Eye (tissue), 1 donor: ENCODE measurements around the gene ADAMTS2.
"Not testable (repeated sequence)": the region's sequence is repeated elsewhere in the genome, so short reads cannot be mapped to it uniquely, and the experiment has no call there.

Experiments
- DNase-seq: peaks from one replicate; pipeline ENCODE4 v3.0.0-alpha.2; 2015

The ADAMTS2 gene

DNA sequence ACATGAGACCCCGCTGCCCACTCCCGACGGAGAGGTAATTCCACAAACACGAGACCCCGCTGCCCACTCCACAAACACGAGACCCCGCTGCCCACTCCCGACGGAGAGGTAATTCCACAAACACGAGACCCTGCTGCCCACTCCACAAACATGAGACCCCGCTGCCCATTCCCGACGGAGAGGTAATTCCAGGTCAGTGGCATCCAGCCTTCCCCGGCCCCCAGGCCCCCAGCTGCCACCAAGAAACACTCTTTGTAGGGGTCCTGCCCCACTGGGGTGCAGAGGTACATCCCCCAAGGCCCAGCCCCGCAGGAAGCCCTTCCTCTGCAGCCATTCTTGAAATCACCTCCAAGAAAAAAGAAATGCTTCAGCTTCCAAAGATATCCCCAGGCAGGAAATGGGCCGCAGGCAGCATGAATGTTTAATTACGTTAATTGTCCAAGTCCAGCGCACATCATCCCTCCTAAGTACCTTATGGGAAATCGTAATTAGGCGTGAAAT lies 115.9 kb downstream of the ADAMTS2 start:
- no peak for DNase-seq

DNA sequence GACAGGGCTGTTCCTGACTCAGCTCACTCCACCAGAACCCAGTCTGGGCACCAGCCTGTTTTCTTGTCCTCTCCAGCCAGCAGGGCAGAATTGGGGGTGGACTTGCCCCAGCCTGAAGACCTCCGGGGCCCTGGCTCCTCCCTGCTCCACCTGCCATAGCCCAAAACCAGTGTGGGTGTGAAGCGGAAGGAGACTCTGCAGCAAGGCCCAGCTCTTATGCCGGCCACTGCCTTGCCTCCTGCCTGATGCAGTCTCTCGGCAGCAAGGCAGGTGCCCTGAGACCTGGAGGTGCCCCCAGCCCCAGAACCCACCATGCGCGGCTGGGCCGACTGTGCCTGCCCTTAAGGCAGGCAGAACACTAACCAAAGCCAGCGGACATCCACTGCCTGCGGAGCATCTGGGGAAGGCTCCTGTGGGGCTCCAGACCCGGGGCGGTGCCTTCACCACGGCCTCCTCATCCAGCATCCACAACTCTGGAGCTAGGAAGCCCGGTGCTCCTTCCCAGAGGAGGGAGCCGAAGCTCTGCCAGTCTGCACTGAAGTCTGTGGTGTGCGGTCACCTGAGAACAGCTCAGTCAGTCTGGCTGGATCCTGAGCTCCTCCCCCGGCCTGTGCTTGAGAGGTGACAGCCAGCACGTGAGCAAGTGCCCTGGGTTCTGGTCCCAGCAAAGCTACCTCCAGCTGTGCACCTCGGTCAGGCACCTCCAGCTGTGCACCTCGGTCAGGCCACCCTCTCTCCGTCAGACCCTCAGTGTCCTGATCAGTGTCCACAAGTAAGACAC lies 116.7 kb downstream of the ADAMTS2 start:
- no peak for DNase-seq

DNA sequence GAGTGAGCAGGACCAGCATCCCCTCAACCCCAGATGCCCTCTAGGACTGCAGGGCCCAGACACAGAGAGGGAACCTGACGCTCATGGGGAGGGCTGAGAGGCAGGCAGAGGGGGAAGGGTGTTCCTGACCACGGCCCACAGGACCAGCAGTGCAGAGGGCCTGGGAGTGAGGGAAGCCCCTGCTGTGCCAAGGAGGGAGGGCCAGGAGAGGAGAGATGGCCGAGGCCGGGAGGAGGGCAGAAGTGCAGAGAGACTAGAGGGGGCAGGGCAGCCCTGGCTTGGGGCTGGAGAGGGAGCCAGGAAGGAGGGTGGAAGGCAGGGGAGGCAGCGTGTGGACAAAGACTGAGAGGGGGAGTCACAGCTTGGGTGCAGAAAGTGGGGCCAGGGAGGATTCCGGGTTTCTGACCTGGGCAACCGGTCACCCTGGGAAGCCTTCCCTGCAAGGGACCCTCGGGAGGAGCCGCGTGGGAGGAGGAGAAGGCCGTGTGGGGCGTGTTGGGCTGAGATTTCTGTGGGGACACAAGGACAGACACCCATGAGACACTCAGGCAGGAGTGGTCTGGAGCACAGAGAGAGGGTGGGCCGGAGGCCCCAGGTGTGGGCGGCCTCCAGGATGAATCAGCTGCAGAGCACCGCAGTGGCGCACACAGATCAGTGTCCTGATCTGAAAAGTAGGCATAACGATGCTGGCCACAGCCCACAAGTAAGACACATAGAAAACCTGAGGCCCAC lies 117.5 kb downstream of the ADAMTS2 start:
- DNase-seq: no peak

DNA sequence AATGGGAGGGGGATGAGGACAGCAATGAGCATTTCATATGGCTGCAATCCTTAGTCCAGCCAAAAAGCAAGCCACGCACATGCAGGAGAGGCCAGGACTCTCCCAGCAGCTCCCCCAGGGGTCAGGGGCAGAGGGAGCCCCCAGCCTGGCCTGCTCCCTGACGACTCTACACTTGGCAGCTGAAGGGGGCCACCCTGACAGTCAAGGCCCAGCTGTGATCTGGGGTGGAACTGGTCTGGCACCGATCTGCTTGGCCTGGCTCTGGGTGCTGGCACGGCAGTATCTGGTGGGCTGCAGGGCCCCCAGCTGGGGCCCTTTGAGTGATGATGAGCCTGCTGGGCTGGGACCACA lies 118.1 kb downstream of the ADAMTS2 start:
- no peak for DNase-seq

DNA sequence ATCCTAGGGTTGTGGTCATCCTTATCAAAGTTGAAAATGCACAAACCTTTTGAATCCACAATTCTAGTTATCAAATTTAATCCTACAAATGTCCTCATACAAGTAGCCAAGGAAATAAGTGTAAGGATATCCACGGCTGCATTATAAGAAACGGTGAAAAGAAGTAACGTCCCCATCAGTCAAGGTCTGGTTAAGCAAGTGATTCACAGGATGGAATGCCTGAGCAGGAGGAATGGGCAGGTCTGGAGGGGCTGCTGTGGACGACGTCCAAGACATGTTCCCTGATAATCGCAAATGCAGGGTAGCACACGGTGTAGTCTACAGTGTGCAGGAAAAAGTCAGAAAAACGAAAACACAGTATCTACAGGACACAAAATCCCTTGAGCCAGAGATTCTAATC lies 118.6 kb downstream of the ADAMTS2 start:
- no peak for DNase-seq

DNA sequence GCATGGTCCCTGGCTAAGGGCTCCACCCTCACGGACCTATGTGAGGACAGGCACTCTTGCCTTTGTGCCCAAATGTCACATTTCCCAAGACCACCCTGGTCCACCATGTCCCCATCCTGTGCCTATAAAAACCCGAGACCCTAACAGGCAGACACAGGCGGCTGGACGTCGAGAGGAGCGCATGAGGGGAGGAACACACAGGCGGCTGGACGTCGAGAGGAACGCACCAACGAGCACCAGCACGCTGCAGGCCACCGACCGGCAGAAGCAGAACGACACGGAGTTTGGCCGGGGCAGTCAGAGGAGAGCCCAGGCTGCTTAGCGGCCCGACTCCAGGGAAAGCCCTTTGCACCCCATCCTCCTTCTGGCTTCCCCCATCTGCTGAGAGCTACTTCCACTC lies 119.9 kb downstream of the ADAMTS2 start:
- no peak for DNase-seq

DNA sequence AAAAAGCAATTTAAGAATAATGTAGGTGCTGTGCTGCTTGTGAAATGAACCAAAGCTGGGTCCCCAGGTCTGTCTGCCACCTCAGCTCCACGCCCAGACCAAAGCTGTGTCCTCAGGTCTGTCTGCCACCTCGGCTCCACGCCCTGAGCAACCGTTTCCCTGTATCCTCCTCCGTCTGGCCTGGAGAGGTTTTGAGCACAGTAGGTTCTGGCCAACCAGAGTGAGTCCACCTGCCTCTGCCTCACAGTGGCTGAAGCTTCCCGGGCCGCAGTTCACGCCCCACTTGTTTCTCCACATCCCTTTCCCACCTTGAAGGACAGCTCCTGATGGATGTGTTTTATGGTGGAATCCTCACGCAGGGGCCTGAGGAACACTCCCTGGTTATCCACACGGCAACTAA lies 120.5 kb downstream of the ADAMTS2 start:
- no peak for DNase-seq

DNA sequence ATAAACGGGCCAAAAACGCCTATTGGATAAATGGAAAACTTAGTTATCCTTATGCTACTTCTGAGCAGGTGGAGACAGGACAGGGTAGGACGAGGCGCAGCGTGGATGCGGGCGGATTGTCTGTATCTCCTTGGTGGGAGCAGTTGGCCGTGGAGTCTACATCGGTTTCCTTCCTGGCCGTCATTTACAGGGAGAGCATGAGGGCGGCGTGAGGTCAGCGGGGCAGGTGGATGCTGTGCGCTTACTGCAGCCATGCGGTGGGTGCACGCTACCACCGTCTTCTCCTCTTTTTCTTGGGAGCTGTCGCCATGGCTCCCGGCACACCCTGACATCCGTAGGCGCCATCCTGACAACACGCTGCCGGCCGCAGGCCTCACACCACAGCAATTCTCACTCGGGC lies 121.3 kb downstream of the ADAMTS2 start:
- DNase-seq: no peak

DNA sequence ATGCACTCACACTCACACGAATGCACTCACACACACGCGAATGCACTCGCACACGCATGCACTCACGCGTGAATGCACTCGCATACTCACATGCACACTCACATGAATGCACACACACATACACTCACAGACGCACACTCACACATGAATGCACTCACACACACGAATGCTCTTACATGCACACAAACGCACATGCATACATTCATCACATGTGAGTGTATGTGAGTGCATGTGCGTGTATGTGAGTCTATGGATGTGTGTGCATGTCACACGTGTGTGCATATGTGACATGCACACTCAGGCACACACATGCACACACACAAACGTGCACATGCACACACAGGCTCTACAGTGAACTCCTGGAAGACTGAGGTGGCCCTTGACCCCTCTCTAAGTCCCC lies 121.7 kb downstream of the ADAMTS2 start:
- no peak for DNase-seq

DNA sequence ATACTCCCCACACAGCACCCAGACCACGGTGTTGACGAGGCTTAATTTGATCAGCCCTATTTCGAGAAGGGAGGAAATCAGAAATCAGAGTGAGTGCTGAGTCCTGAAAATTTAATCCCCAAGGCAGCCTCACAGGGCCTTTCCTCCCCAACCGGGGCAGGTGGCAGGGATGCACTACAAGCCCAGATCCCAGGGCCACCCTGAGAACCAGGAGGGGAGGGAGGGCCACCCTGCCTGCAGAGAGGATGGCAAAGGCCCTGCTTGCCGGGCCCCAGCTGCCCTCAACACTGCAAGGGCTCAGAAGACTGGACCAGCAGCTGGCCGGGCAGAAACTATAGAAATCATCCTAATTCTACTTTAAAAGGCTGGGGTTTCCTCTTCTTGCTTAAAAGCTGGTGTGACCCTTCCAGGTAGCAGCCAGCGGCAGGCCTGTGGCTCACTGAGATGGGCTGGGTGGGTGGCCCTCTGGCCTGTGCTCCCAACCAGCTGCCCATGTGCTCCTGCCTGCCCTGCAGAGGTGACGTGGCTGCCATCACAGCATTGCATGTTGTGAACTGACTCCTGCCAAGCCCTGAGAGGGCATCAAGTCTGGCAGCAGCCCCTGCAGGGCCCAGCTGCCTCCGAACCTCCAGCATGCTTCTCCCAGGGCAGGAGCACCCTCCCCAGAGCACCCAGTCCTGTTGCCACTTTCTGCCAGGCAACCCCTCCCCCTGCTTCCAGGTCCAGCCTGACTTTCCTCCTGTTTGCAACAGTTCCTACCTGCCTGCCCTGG lies 122.8 kb downstream of the ADAMTS2 start:
- DNase-seq: no peak

DNA sequence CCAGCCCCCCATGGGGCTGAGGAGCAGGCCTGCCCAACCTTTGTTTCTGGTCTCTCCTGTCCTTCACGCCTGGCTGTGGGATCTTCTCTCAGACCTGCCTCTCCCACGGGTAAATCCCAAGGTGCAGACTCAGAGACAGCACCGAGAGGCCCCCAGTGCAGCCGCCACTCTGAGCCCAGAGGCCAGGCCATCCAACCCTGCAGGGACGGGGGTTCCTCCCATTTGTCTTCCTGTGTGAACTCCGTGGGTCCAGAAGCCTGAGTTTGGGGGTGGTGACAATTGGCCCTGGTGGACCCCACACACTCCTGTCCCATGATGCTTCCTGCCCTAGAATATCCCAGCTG lies 123.4 kb downstream of the ADAMTS2 start:
- DNase-seq: no peak

DNA sequence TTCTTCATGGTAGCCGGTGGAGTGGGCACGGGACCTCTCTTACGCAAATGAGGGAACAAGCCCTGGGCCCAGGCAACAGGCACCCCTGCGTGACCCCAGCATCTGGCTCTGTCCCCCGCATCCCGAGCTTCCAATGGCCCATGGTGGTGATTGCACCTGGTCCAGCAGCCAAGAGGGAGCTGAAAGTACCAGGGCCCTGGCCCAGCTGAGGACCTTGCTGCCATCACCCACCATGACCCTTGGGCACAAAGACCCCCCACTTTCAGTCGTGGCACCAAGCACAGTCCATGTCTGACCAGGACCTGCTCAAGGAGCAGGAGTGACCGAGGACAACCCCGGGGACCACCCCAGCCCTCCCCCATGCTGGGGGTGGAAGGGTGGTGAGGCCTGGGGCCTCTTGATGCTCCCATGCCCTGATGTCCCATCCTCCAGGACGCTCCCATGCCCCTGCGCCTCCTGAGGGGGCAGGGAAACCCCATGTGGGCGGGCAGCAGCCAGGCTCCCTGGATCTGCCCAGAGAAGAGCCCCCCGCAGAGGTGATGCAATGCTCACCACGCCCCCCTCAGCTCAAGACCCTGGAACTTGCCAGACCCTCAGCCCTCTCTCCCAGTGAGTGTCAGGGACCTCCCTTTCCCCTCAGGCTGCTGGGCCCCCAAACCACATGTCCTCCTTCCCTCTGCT lies 123.9 kb downstream of the ADAMTS2 start:
- no peak for DNase-seq

GRCh38 chr5:179220716-179221115 lies 124.5 kb downstream of the ADAMTS2 start:
- DNase-seq: no peak

DNA sequence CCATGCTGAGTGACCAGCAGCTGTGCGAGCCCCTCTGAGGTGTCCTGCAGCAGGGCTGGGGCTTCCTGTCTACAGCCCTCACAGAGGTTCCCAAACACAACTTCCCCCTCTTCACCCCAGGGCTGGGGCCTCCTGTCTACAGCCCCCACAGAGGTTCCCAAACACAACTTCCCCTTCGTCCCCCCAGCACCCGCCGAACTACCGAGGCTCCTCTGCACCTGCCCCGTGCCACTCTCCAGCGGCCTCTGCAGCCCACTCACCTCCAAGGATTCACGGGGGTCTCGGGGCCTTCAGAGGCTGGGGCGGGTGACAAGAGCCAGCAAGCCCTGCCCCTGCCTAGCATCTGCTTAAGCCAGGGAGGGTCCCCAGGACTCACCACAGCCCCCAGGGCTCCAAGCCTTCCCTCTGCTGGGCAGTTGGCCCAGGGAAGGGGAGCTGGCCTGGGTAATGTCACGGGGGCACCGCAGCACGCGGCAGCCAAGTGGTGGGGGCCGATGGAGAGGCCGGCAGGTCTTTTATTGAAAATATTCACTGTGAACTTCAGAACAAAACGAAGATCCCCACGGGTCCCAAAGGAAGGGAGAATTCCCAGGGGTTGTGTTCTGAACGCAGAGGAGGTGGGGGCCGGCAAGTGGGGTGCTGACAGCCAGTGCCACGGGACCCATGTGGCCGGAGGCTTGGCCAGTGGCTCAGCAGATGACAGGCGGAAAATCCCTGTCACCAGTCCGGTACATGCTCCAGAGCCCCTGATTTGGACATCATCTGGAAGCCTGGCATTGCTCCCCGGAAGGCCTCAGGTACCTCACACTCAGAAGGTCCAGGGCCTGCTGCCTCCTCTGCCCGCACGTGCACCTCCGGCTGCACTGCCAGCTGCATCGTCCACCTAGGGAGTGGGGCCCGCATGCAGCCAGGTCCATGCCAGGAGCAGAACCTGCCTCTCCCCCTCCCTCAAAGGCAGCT lies 125.3 kb downstream of the ADAMTS2 start:
- DNase-seq: no peak

DNA sequence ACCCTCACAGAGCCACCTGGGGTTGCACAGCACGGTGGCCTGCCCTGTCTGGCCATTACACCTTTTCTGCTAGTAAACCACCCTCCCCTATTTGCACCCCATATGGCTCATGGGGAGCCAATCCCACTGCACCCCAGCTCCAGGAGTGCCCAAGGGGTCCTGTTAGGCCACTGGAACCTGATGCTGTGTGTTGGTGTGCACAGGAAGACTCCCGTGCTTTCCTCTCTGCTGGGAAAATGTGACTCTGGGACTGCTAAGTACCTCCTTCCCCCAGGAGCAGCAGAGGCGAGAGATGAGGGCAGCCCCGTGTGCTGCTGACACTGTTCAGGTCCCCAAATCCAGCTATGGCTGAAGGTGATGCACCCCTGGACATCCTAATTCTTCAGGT lies 126.3 kb downstream of the ADAMTS2 start:
- DNase-seq: no peak

DNA sequence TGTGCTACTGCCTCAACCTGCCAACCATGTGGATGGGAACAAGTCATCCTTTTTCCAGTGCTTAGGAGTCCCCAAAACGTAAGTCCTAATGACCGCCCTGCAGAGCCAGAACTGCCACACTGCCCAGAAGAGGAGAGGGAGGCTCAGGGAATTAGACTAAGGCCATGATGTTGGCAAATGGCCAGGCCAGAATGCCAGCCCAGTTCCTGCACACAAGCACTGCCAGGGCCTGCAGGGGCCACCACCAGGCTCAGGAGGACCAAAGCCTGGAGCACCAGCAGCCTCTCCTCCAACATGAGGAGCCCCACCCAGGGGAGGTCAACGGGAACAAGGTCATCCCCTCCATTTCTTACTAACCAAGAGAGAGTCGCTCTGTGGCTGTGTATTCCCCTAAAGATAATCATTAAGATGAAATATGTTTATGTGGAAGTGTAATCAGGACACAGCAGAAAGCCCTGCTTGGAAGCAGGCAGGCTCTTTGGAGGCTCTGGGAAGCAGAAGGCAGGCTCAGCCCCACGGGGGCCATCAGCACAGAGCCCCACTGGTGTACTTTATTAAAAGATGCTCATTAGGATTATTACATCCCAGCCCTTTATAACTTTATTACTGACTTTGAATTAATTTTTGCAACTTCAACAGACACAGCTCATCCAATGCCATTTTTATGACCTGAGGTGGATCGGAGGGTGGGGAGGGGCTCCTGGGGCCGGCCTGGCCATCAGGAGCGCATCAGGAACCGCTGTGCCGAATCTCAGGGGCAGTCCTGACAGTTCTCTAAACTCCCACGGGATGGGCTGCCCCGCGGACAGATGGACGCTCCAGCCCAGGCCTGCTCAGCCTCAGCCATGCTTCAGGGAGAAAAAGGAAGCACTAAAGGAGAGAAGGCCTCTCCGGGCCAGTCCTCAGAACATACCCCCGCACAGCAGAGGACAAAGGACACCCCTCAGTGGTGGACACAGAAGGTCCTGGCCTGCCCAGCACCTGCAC lies 127.0 kb downstream of the ADAMTS2 start:
- no peak for DNase-seq

DNA sequence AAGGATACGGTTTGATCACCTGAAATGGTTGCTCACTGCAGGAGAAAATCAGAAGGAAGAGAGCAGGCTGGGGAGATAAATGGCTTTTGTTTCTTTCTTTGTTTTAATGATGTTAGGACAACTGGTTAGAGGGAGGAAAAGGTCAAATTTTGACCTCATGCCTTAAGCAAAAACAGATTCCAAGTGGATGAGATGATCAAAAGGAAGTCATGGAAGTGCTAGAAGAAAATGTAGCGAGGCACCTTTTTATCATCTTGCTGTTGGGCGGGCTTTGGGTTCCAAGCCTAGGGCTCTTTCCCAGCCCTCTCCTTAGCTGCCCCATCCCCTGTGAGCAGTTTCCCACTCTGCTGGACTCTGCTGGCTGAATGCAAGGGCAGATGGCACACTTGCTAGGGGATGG lies 127.9 kb downstream of the ADAMTS2 start:
- DNase-seq: no peak

- not testable (repeated sequence) for DNase-seq
Observed at GRCh38 chr5:179216381-179216780, 128.9 kb downstream of the ADAMTS2 start.

DNA sequence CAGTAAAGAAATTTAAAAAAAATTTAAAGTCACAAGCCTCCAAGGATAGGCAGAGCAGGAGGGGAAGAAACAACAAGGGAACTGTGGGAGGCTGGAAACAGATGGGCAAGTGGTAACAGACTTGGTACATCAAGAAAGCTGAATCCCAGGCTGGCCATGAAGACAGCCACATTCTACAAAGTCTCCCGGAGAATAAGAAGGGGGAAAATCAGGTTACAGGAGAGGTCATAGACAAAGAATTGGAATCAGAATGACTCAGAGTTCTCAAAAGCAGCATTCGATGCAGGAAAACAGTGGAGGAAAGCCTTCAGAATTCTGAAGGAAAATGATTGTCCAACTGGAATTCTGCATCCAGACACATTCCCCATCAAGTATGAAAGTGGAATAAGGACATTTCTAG lies 129.7 kb downstream of the ADAMTS2 start:
- DNase-seq: no peak

DNA sequence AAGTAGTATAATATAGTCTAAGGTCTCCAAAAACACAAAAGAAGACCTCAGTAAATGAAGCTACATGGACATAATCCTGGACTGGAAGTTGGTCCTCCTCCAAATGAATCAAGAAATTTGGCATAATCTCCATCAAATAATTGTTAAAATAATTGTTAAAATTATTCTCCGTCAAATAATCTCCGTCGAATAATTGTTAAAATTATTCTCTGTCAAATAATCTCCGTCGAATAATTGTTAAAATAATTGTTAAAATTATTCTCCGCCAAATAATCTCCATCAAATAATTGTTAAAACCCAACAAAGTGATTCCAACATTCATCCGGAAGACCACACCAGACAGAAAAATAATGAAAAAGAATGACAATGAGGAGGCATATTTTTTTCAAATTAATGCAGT lies 130.6 kb downstream of the ADAMTS2 start:
- no peak for DNase-seq

DNA sequence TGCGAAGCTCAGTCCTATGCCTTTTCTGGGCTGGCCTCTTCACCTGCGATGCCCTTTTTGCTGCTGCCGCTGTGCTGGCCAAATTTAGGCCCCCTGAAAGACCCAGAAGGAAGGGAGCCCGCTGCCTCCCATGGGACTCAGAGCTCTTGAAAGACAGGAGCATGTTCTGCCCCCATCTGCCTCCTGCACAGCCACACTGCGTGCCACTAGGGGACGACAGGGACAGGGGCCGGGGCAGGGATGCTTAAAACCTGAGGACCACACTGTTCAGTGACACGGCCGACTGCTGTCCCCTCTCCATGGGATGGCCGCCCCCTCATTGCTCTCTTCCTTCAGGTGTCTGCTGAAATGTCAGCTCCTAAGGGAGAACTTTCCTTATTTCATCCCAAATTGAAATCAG lies 132.4 kb downstream of the ADAMTS2 start:
- DNase-seq: no peak
